HepG2 (cell line): Measurements from ENCODE around the gene PPARA. TPM values are rescaled to one million over a fixed set of nuclear protein-coding genes. Genes with fewer than 3 reads are reported as not detected.
A peak's percentile ranks its signal among the peaks of the same experiment; 100 is the strongest.

Experiments used
- CBX1 ChIP-seq: IDR thresholded peaks from one replicate; pipeline ENCODE4 v1.6.1; 2016; ENCODE audit warnings: antibody characterized with exemption, low read depth
- DDIT3 ChIP-seq: sonication (generic); formaldehyde crosslinking; IDR thresholded peaks from 2 replicates; pipeline ENCODE4 v1.4.0; 2020; ENCODE audit warnings: mild to moderate bottlenecking, missing genetic modification reagents
- FLYWCH1 ChIP-seq: sonication (generic); formaldehyde crosslinking; IDR thresholded peaks from 2 replicates; pipeline ENCODE4 v1.8.1; 2023; ENCODE audit warnings: mild to moderate bottlenecking, missing genetic modification reagents
- FOXC1 ChIP-seq: sonication (generic); formaldehyde crosslinking; IDR thresholded peaks from 2 replicates; pipeline ENCODE4 v1.8.0; 2022; ENCODE audit warnings: mild to moderate bottlenecking, missing genetic modification reagents, borderline replicate concordance
- GABPB1 ChIP-seq: IDR thresholded peaks from 2 replicates; pipeline ENCODE4 v1.6.1; 2016; ENCODE audit warnings: mild to moderate bottlenecking, missing genetic modification reagents, moderate library complexity, missing compliant biosample characterization
- KDM5B ChIP-seq: sonication (generic); formaldehyde crosslinking; IDR thresholded peaks from 2 replicates; pipeline ENCODE4 v1.4.0; 2020; ENCODE audit warnings: missing genetic modification reagents, mild to moderate bottlenecking, borderline replicate concordance
- MTA1 ChIP-seq: sonication (generic); formaldehyde crosslinking; IDR thresholded peaks from 2 replicates; pipeline ENCODE4 v1.4.0; 2020; ENCODE audit warnings: missing genetic modification reagents, mild to moderate bottlenecking, borderline replicate concordance
- NFIB ChIP-seq: sonication (generic); formaldehyde crosslinking; IDR thresholded peaks from 2 replicates; pipeline ENCODE4 v1.9.0; 2021; ENCODE audit warnings: missing genetic modification reagents, mild to moderate bottlenecking, borderline replicate concordance
- SIX1 ChIP-seq: sonication (generic); formaldehyde crosslinking; IDR thresholded peaks from 2 replicates; pipeline ENCODE4 v1.4.0; 2020; ENCODE audit warnings: missing genetic modification reagents, borderline replicate concordance
- SP1 ChIP-seq, 2 experiments: fragments of 450-650 bp in 1 of 2; sonication (generic) in 1 of 2; formaldehyde crosslinking in 1 of 2; IDR thresholded peaks; 2 replicates each; pipeline versions ENCODE4 v1.4.0 to v1.6.1; 2016 to 2020; ENCODE audit warnings: missing genetic modification reagents in 1 of 2
- SP2 ChIP-seq: sonication (generic); formaldehyde crosslinking; IDR thresholded peaks from 2 replicates; pipeline ENCODE4 v1.5.1; 2020; ENCODE audit warnings: mild to moderate bottlenecking, missing genetic modification reagents
- SP5 ChIP-seq: IDR thresholded peaks from 2 replicates; pipeline ENCODE4 v1.6.1; 2016; ENCODE audit warnings: low read depth, borderline replicate concordance
- SYNCRIP ChIP-seq: fragments of 200-400 bp; formaldehyde crosslinking; IDR thresholded peaks from 2 replicates; pipeline ENCODE4 v1.6.1; 2018; ENCODE audit warnings: mild to moderate bottlenecking, low read depth, low read length; ENCODE audit not compliant: insufficient read depth
- THRA ChIP-seq: sonication (generic); formaldehyde crosslinking; IDR thresholded peaks from 2 replicates; pipeline ENCODE4 v1.4.0; 2020; ENCODE audit warnings: missing genetic modification reagents, borderline replicate concordance
- TRIM22 ChIP-seq: fragments of 450-650 bp; IDR thresholded peaks from 2 replicates; pipeline ENCODE4 v1.6.1; 2017
- ZNF12 ChIP-seq: sonication (generic); formaldehyde crosslinking; IDR thresholded peaks from 2 replicates; pipeline ENCODE4 v1.5.0; 2020; ENCODE audit warnings: missing genetic modification reagents
- ZNF224 ChIP-seq: sonication (generic); formaldehyde crosslinking; IDR thresholded peaks from 2 replicates; pipeline ENCODE4 v1.5.0; 2020; ENCODE audit warnings: mild to moderate bottlenecking, missing genetic modification reagents
- ZNF451 ChIP-seq: sonication (generic); formaldehyde crosslinking; IDR thresholded peaks from 2 replicates; pipeline ENCODE4 v1.5.0; 2020; ENCODE audit warnings: mild to moderate bottlenecking, missing genetic modification reagents
- ZNF512 ChIP-seq: sonication (generic); formaldehyde crosslinking; IDR thresholded peaks from 2 replicates; pipeline ENCODE4 v1.4.0; 2020; ENCODE audit warnings: mild to moderate bottlenecking, missing genetic modification reagents
- ZNF670 ChIP-seq: sonication (generic); formaldehyde crosslinking; IDR thresholded peaks from 2 replicates; pipeline ENCODE4 v1.8.0; 2022; ENCODE audit warnings: mild to moderate bottlenecking, missing genetic modification reagents, borderline replicate concordance
- ZNF775 ChIP-seq: sonication (generic); formaldehyde crosslinking; IDR thresholded peaks from 2 replicates; pipeline ENCODE4 v1.4.0; 2020; ENCODE audit warnings: missing genetic modification reagents, mild to moderate bottlenecking, moderate library complexity, borderline replicate concordance
- ZNF850 ChIP-seq: sonication (generic); formaldehyde crosslinking; conservative IDR thresholded peaks from 2 replicates; pipeline ENCODE4 v1.9.0; 2021; ENCODE audit warnings: mild to moderate bottlenecking, missing genetic modification reagents
- polyA plus RNA-seq, 8 experiments: library from polyadenylated mRNA; depleted of rRNA in 3 of 8; stranded (reverse) in 7 of 8; unstranded in 1 of 8; fragments of >200 nt; fragmentation: Illumina TruSeq in 4 of 8; extraction: Trizol in 4 of 8; gene quantifications; 2 replicates each; pipeline versions ENCODE4 v1.2.1 to v1.2.3, GENCODE V29; 2011 to 2016; ENCODE audit warnings: low read depth in 4 of 8, missing spikeins in 1 of 8, mixed read lengths in 1 of 8; ENCODE audit not compliant: insufficient read depth in 1 of 8
- total RNA-seq, 5 experiments: library from RNA; depleted of rRNA; stranded (reverse); fragments of >200 nt; fragmentation: Illumina TruSeq; extraction: Trizol; gene quantifications; 2 replicates each; pipeline ENCODE4 v1.2.3, GENCODE V29; 2016; ENCODE audit warnings: low read depth in 1 of 5
- TF ChIP-seq, protein P1 (sequence below): sonication (generic); formaldehyde crosslinking; IDR thresholded peaks from 2 replicates; pipeline ENCODE4 v1.4.0; 2020; ENCODE audit warnings: mild to moderate bottlenecking, missing genetic modification reagents

The PPARA gene
- total and polyA plus RNA-seq, 2 of the 13 experiments (the other 11 are each of a cell fraction or from before 2014, with no cell fraction given): 18.2 to 24.7 TPM

- TF ChIP-seq THRA (CRISPR knock-in tag) (no peak), SP5 (no peak), CBX1 (no peak), SP1 (IDR thresholded peaks at IDR 0.05) (no peak), SP1 (CRISPR knock-in tag; IDR thresholded peaks at IDR 0.05) (no peak), ZNF670 (CRISPR knock-in tag) (no peak; the same call in 1 of the 2 replicates), SP2 (CRISPR knock-in tag) (no peak), MTA1 (no peak), ZNF775 (no peak), NFIB (CRISPR knock-in tag) (no peak), ZNF12 (CRISPR knock-in tag) (0 out of 2 replicates have a peak, but pooled peaks have one; percentile 16), FLYWCH1 (CRISPR knock-in tag) (no peak), SIX1 (CRISPR knock-in tag) (0 out of 2 replicates have a peak, but pooled peaks have one; percentile 54), GABPB1 (CRISPR knock-in tag) (no peak), DDIT3 (CRISPR knock-in tag) (no peak), ZNF451 (no peak), TRIM22 (no peak), ZNF512 (CRISPR knock-in tag) (no peak), SYNCRIP (no peak), FOXC1 (CRISPR knock-in tag) (no peak), ZNF224 (0 out of 2 replicates have a peak, but pooled peaks have one; percentile 37), KDM5B (CRISPR knock-in tag) (0 out of 2 replicates have a peak, but pooled peaks have one; percentile 14), ZNF850 (CRISPR knock-in tag) (no peak)
- TF ChIP-seq, protein P1, sequence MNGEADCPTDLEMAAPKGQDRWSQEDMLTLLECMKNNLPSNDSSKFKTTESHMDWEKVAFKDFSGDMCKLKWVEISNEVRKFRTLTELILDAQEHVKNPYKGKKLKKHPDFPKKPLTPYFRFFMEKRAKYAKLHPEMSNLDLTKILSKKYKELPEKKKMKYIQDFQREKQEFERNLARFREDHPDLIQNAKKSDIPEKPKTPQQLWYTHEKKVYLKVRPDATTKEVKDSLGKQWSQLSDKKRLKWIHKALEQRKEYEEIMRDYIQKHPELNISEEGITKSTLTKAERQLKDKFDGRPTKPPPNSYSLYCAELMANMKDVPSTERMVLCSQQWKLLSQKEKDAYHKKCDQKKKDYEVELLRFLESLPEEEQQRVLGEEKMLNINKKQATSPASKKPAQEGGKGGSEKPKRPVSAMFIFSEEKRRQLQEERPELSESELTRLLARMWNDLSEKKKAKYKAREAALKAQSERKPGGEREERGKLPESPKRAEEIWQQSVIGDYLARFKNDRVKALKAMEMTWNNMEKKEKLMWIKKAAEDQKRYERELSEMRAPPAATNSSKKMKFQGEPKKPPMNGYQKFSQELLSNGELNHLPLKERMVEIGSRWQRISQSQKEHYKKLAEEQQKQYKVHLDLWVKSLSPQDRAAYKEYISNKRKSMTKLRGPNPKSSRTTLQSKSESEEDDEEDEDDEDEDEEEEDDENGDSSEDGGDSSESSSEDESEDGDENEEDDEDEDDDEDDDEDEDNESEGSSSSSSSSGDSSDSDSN: no peak
Measured at GRCh38 chr22:46147061-46147460, 3.3 kb upstream of the PPARA start (continued).
